HG03139 (cell line): ENCODE measurements around the gene CIZ1.
"Not testable (repeated sequence)": the region's sequence is repeated elsewhere in the genome, so short reads cannot be mapped to it uniquely, and the experiment has no call there.

Experiments
- ATAC-seq: cut with Tn5 transposase; IDR thresholded peaks from one replicate; pipeline ENCODE4 v1.9.1; 2021; ENCODE audit not compliant: unreplicated experiment

Gene CIZ1

GRCh38 chr9:128191406-128192046 lies at the start of gene CIZ1:
TSS of gene CIZ1 (minus strand) at chr9:128191572. CDS start at chr9:128190857, 715 bp downstream.
- ATAC-seq: peak; percentile 68

- ATAC-seq: no peak
Observed at GRCh38 chr9:128233817-128234406, 42.5 kb upstream of the CIZ1 start.

GRCh38 chr9:128232528-128233428 lies 41.4 kb upstream of the CIZ1 start:
- ATAC-seq: no peak

- ATAC-seq: no peak
Observed at GRCh38 chr9:128231638-128232527, 40.5 kb upstream of the CIZ1 start.

GRCh38 chr9:128230897-128231296 lies 39.5 kb upstream of the CIZ1 start:
- ATAC-seq: not testable (repeated sequence)

- ATAC-seq: no peak
Observed at GRCh38 chr9:128226412-128226801, 35.0 kb upstream of the CIZ1 start.

GRCh38 chr9:128225770-128226411 lies 34.5 kb upstream of the CIZ1 start:
- no peak for ATAC-seq

- no peak for ATAC-seq
Observed at GRCh38 chr9:128224877-128225276, 33.5 kb upstream of the CIZ1 start.

- no peak for ATAC-seq
Observed at GRCh38 chr9:128222880-128223670, 31.7 kb upstream of the CIZ1 start.

GRCh38 chr9:128222026-128222425 lies 30.7 kb upstream of the CIZ1 start:
- ATAC-seq: no peak

- no peak for ATAC-seq
Observed at GRCh38 chr9:128219831-128220230, 28.5 kb upstream of the CIZ1 start.

GRCh38 chr9:128218518-128219389 lies 27.4 kb upstream of the CIZ1 start:
- peak; percentile 68 for ATAC-seq

- no peak for ATAC-seq
Observed at GRCh38 chr9:128218172-128218517, 26.8 kb upstream of the CIZ1 start.

GRCh38 chr9:128216781-128217553 lies 25.6 kb upstream of the CIZ1 start:
- ATAC-seq: no peak

- ATAC-seq: no peak
Observed at GRCh38 chr9:128215491-128216409, 24.4 kb upstream of the CIZ1 start.

GRCh38 chr9:128214571-128215490 lies 23.5 kb upstream of the CIZ1 start:
- ATAC-seq: no peak
